ENCODE results near the gene SRY.
"Not testable (repeated sequence)": the region's sequence is repeated elsewhere in the genome, so short reads cannot be mapped to it uniquely, and the experiment has no call there.

Gene SRY

DNA sequence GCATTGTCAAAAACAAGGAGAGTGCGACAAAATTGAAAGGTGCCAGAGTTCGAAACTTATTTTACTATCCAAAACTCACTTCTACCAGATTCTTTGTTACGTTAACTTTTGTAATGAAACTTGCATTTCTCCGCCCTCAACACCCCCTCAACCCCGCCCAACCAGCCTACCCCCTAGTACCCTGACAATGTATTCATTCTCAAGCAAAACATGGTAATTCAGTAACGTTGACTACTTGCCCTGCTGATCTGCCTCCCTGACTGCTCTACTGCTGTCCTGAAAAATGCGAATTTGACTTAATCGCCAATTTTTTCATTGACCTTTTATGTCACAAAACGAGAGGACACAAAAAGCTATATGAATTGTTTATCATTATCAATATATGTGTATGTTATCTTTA, at the start of gene SRY:
SRY (minus strand) TSS at position 83 of the 400 bp plus-strand sequence; CDS start at position 4, 79 bp downstream.
- no peak within 1 kb of the TSS for H3K4me3 ChIP-seq (ENCODE audit: low read length)

DNA sequence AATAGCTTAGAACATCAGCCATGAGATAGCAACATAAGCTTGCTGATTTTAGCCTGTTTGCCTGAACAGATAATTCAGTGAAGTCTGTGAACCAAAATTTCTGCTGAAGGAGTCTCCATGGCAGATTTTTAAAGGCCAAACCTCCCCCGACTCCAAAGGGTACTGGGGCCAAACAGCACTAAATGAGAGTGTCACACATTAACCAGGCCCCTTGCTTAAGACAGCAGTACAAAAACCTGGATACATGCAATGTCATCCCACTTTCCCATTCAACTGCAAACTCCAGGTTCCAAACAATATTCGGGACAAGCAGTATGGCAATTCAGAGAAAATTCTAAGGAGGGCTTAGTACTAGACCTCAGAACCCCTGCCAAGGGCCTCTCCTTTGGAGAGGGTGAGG, 49.6 kb upstream of the SRY start:
- Histone ChIP-seq H3K4me3 (ENCODE audit: low read length) (no peak overlapping the region), H3K4me1 (ENCODE audit: insufficient read depth, low read length) (no peaks in the 10 kb centered on the region), H3K36me3 (ENCODE audit: insufficient read depth, low read length) (no peaks in the 10 kb centered on the region), H2AFZ (ENCODE audit: low read depth, low read length) (no peak overlapping the region), H3K9me3 (ENCODE audit: low read length) (no peaks in the 10 kb centered on the region), H3K27me3 (ENCODE audit: insufficient read depth, low read length) (no peaks in the 10 kb centered on the region)

More for the DNA sequence above, at the start of gene SRY:
- H3K27me3 ChIP-seq (ENCODE audit: insufficient read depth, low read length): no peaks in the 10 kb centered on the region
- H3K9me3 ChIP-seq (ENCODE audit: low read length): no peaks in the 10 kb centered on the region
- no peaks in the 10 kb centered on the region for H3K4me1 ChIP-seq (ENCODE audit: insufficient read depth, low read length)
- no peaks in the 10 kb centered on the region for H3K36me3 ChIP-seq (ENCODE audit: insufficient read depth, low read length)
- H2AFZ ChIP-seq (ENCODE audit: low read depth, low read length): no peak within 1 kb of the TSS

DNA sequence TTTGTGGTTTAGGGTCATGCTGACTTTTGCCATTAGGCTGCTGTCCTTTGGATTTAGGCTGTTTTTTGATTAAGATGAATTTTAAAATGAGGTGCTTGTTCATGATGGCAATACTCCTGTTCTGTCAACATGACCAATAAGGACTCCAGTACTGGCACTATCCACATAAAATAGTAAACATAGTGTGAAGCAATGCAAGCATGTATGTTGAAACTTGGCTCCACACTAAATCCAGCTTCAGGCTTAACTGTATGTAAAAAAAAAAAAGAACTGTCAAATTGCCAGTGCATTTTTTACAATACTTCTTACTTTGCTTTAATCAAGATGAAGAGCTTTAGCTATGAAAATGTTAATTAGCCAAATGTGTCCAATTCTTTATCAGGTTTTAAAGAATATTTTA, 47.7 kb upstream of the SRY start:
- no peak overlapping the region for H3K4me3 ChIP-seq (ENCODE audit: low read length)
- no peaks in the 10 kb centered on the region for H3K9me3 ChIP-seq (ENCODE audit: low read length)
- H3K4me1 ChIP-seq (ENCODE audit: insufficient read depth, low read length): no peaks in the 10 kb centered on the region

DNA sequence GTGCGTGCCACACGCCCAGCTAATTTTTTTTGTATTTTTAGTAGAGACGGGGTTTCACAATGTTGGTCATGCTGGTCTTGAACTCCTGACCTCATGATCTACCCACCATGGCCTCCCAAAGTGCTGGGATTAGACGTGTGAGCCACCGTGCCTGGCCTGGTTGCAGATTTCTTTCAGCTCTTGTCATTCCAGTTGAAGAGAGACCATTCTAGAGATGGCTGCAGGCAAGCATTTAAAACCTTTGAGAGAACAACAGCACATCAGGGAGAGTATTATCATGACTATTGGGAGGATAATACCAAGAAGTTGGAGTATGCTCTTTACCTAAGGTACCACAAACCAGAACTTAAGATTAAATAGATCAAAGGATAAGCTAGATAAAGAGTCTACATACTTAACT, 41.0 kb upstream of the SRY start:
- Histone ChIP-seq H3K9me3 (ENCODE audit: low read length) (no peaks in the 10 kb centered on the region), H3K27me3 (ENCODE audit: insufficient read depth, low read length) (no peaks in the 10 kb centered on the region), H3K4me3 (ENCODE audit: low read length) (no peak overlapping the region), H3K4me1 (ENCODE audit: insufficient read depth, low read length) (no peaks in the 10 kb centered on the region), H3K36me3 (ENCODE audit: insufficient read depth, low read length) (no peaks in the 10 kb centered on the region), H2AFZ (ENCODE audit: low read depth, low read length) (no peak overlapping the region)

More for the DNA sequence above, 47.7 kb upstream of the SRY start:
- H3K27me3 ChIP-seq (ENCODE audit: insufficient read depth, low read length): no peaks in the 10 kb centered on the region
- H3K36me3 ChIP-seq (ENCODE audit: insufficient read depth, low read length): no peaks in the 10 kb centered on the region
- H2AFZ ChIP-seq (ENCODE audit: low read depth, low read length): no peak overlapping the region

DNA sequence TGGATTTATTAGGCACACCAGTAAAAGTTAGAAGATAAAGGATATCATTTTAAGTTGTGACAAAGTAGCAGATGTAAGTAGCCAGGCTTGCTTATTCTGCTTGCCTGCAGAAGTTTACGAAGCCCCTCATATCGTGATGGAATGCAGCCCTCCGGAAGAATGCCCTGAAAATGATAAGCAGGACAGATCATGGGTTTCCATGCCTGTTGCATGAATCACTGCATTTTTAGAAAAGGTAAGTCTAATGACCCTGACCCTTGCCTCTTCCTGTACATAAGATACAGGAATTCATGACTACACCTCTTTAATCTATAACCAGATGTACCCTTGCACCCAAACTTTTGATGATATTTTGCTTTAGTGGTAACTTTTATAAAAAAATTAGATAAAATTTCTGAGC, 37.0 kb upstream of the SRY start:
- no peaks in the 10 kb centered on the region for H3K4me1 ChIP-seq (ENCODE audit: insufficient read depth, low read length)

DNA sequence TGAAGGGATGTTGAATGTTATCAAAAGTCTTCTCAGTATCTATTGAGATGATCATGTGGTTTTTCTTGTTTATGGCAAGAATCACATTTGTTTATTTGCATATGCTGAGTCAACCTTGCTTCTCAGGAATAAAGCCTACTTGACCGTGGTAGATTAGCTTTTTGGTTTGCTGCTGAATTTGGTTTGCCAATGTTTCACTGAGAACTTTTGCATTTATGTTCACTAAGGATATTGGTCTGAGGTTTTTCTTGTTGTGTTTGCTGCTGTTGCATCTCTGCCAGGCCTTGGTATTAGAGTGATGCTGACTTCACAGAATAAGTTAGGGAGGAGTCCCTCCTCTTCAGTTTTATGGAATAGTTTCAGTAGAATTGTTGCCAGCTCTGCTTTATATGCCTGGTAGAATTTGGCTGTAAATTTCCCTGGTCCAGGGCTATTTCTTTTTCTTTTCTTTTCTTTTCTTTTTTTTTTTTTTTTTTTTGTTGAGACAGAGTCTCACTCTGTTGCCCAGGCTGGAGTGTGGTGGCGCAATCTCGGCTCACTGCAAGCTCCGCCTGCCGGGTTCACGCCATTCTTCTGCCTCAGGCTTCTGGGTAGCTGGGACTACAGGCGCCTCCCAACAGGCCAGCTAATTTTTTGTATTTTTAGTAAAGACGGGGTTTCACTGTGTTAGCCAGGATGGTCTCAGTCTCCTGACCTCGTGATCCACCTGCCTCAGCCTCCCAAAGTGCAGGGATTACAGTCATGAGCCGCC, 29.8 kb upstream of the SRY start:
- H3K4me3 ChIP-seq (ENCODE audit: low read length); H3K27me3 ChIP-seq (ENCODE audit: insufficient read depth, low read length); H3K36me3 ChIP-seq (ENCODE audit: insufficient read depth, low read length); H3K4me1 ChIP-seq (ENCODE audit: insufficient read depth, low read length); H3K9me3 ChIP-seq (ENCODE audit: low read length); H2AFZ ChIP-seq (ENCODE audit: low read depth, low read length): not testable (repeated sequence)

More for the DNA sequence above, 37.0 kb upstream of the SRY start:
- Histone ChIP-seq H3K27me3 (ENCODE audit: insufficient read depth, low read length) (no peaks in the 10 kb centered on the region), H2AFZ (ENCODE audit: low read depth, low read length) (no peak overlapping the region), H3K4me3 (ENCODE audit: low read length) (no peak overlapping the region), H3K9me3 (ENCODE audit: low read length) (no peaks in the 10 kb centered on the region), H3K36me3 (ENCODE audit: insufficient read depth, low read length) (no peaks in the 10 kb centered on the region)

DNA sequence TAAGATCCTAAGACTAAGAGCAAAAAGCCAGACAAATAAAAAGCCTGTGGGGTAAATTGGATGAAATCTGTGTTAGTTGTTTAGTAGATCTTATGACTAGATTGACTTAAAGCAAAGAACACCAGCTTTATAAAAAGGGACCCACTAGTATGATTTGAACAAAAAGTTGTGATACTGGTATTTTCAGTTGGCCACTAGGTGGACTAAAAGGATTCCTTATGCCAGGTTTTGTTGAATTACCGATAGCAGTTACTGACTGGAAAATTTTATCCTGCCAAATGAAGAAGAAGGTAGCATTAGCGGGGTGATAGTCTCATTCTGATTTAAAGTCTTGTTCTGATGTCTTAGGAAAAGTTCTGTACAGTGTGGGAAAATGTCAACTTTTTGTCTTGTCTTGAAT, 12.8 kb upstream of the SRY start:
- Histone ChIP-seq H3K36me3 (ENCODE audit: insufficient read depth, low read length) (no peaks in the 10 kb centered on the region), H3K9me3 (ENCODE audit: low read length) (no peaks in the 10 kb centered on the region), H3K27me3 (ENCODE audit: insufficient read depth, low read length) (no peaks in the 10 kb centered on the region), H2AFZ (ENCODE audit: low read depth, low read length) (no peak overlapping the region), H3K4me1 (ENCODE audit: insufficient read depth, low read length) (no peaks in the 10 kb centered on the region), H3K4me3 (ENCODE audit: low read length) (no peak overlapping the region)

DNA sequence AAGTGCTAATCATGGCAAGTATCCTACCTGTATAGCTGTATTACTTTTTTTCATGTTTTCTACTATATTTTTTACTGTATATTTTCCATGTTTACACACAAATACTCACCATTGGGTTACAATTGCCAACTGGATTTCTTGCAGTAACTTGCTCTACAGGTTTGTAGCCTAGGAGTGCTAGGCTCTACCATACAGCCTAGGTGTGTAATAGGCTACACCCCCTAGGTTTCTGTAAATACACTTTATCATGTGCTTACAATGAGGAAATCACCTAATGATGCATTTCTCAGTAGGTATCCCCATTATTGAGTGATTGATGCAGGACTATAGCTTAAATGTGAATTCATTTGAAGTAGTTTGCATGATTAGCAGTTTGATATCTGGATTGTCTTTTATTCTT, 10.5 kb upstream of the SRY start:
- no peak overlapping the region for H3K4me3 ChIP-seq (ENCODE audit: low read length)

DNA sequence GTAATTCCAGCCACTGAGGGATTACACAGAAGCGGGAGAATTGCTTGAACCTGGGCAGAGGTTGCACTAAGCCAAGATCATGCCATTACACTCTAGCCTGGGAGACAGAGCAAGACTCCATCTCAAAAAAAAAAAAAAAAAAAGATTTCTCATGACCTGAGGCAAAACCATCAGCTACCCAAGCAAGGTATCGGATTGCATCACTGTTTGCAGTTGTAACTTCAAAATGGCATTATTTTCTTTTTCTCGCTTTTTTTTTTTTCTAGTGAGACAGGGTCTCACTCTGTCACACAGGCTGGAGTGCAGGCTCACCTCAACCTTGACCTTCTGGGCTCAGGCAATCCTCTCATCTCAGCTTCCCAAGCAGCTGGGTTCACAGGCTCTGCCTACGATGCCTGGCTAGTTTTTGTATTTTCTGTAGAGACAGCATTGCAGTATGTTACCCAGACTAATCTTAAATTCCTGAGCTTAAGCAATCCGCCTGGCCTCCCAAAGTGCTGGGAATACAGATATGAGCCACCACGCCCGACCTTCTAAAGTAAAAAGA, 9.6 kb upstream of the SRY start:
- Histone ChIP-seq H3K4me1 (ENCODE audit: insufficient read depth, low read length) (no peaks in the 10 kb centered on the region), H3K27me3 (ENCODE audit: insufficient read depth, low read length) (no peaks in the 10 kb centered on the region)

More for the DNA sequence above, 10.5 kb upstream of the SRY start:
- Histone ChIP-seq H3K9me3 (ENCODE audit: low read length) (no peaks in the 10 kb centered on the region), H2AFZ (ENCODE audit: low read depth, low read length) (no peak overlapping the region), H3K27me3 (ENCODE audit: insufficient read depth, low read length) (no peaks in the 10 kb centered on the region), H3K4me1 (ENCODE audit: insufficient read depth, low read length) (no peaks in the 10 kb centered on the region), H3K36me3 (ENCODE audit: insufficient read depth, low read length) (no peaks in the 10 kb centered on the region)

DNA sequence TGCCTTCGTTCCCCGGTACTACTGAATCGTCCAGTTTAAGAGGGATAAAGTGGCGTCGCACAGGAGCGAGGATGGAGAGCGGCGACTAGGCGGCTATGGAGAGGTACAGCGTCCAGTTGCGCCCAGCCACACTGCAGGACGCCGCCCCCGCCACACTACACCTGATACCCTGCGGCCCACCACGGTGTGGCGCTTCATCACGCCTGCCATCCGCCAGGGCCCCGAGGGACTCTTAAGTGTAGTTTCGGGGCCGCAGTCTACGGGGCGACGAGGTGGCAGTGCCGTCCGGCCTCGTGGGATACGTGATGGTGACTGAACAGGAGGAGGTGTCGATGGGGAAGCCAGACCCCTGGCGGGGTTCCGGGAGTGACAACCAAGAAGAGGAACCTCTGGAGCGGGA, 2.3 kb upstream of the SRY start:
- Histone ChIP-seq H3K4me3 (ENCODE audit: low read length) (no peak overlapping the region), H3K9me3 (ENCODE audit: low read length) (no peaks in the 10 kb centered on the region), H3K36me3 (ENCODE audit: insufficient read depth, low read length) (no peaks in the 10 kb centered on the region), H2AFZ (ENCODE audit: low read depth, low read length) (no peak overlapping the region), H3K4me1 (ENCODE audit: insufficient read depth, low read length) (no peaks in the 10 kb centered on the region), H3K27me3 (ENCODE audit: insufficient read depth, low read length) (no peaks in the 10 kb centered on the region)

More for the DNA sequence above, 9.6 kb upstream of the SRY start:
- H3K36me3 ChIP-seq (ENCODE audit: insufficient read depth, low read length): no peaks in the 10 kb centered on the region
- H3K9me3 ChIP-seq (ENCODE audit: low read length): no peaks in the 10 kb centered on the region
- no peak overlapping the region for H3K4me3 ChIP-seq (ENCODE audit: low read length)
- no peak overlapping the region for H2AFZ ChIP-seq (ENCODE audit: low read depth, low read length)

DNA sequence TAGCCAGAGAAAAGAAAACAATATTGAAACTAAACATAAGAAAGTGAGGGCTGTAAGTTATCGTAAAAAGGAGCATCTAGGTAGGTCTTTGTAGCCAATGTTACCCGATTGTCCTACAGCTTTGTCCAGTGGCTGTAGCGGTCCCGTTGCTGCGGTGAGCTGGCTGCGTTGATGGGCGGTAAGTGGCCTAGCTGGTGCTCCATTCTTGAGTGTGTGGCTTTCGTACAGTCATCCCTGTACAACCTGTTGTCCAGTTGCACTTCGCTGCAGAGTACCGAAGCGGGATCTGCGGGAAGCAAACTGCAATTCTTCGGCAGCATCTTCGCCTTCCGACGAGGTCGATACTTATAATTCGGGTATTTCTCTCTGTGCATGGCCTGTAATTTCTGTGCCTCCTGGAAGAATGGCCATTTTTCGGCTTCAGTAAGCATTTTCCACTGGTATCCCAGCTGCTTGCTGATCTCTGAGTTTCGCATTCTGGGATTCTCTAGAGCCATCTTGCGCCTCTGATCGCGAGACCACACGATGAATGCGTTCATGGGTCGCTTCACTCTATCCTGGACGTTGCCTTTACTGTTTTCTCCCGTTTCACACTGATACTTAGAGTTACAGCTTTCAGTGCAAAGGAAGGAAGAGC, 488 bp downstream of the SRY start:
- Histone ChIP-seq H3K4me3 (ENCODE audit: low read length) (no peak overlapping the region), H3K27me3 (ENCODE audit: insufficient read depth, low read length) (no peaks in the 10 kb centered on the region), H3K4me1 (ENCODE audit: insufficient read depth, low read length) (no peaks in the 10 kb centered on the region), H3K36me3 (ENCODE audit: insufficient read depth, low read length) (no peaks in the 10 kb centered on the region), H2AFZ (ENCODE audit: low read depth, low read length) (no peak overlapping the region), H3K9me3 (ENCODE audit: low read length) (no peaks in the 10 kb centered on the region)
